Transverse colon (tissue), 4 donors: ENCODE data around the gene ANKH. TPM values are rescaled to one million over a fixed set of nuclear protein-coding genes. Genes with fewer than 3 reads are reported as not detected.

ENCODE experiments used
- DNase-seq: peaks from one replicate; pipeline ENCODE4 v3.0.0-alpha.2; 2019
- H3K27ac ChIP-seq, 4 donors: fragments of 200-600 bp; sonication (generic); 2 replicates each; pipeline ENCODE4 v1.5.1; 2016 to 2018; ENCODE audit warnings: inconsistent platforms in 4 of 4
- H3K27me3 ChIP-seq: fragments of 200-600 bp; sonication (generic); 2 replicates; pipeline ENCODE4 v1.5.1; 2017; ENCODE audit warnings: inconsistent platforms
- H3K36me3 ChIP-seq, 4 donors: fragments of 200-600 bp; sonication (generic); 2 replicates each; pipeline ENCODE4 v1.5.1; 2017 to 2019; ENCODE audit warnings: inconsistent platforms in 4 of 4
- H3K4me1 ChIP-seq, 4 donors: fragments of 200-600 bp; sonication (generic); 2 replicates each; pipeline ENCODE4 v1.5.1; 2017 to 2020; ENCODE audit warnings: inconsistent platforms in 4 of 4
- H3K4me3 ChIP-seq, 4 donors: fragments of 200-600 bp; sonication (generic); 1 replicate in 1 of 4; 2 replicates in 3 of 4; pipeline versions ENCODE4 v1.5.1 to v1.6.1; 2017 to 2019; ENCODE audit warnings: inconsistent platforms in 4 of 4
- H3K9me3 ChIP-seq, 2 donors: fragments of 200-600 bp; sonication (generic); 2 replicates each; pipeline ENCODE4 v1.5.1; 2017 to 2019; ENCODE audit warnings: inconsistent platforms in 2 of 2
- CTCF ChIP-seq, 5 experiments: fragments of 200-600 bp in 3 of 5; fragments of 450-650 bp in 2 of 5; sonication (generic) in 3 of 5; IDR thresholded peaks; 1 replicate in 2 of 5; 2 replicates in 3 of 5; pipeline ENCODE4 v1.5.1; 2016 to 2017; ENCODE audit warnings: antibody characterized with exemption in 5 of 5, inconsistent platforms in 3 of 5, mild to moderate bottlenecking in 2 of 5, moderate library complexity in 1 of 5
- EP300 ChIP-seq: sonication (generic); formaldehyde crosslinking; IDR thresholded peaks from one replicate; pipeline ENCODE4 v1.6.1; 2017; ENCODE audit warnings: antibody characterized with exemption, low read depth
- POLR2A ChIP-seq: fragments of 450-650 bp; IDR thresholded peaks from one replicate; pipeline ENCODE4 v1.6.1; 2016; ENCODE audit warnings: antibody characterized with exemption, mild to moderate bottlenecking, moderate library complexity
- POLR2AphosphoS5 ChIP-seq, 3 donors: sonication (generic); formaldehyde crosslinking; IDR thresholded peaks; one replicate each; pipeline ENCODE4 v1.6.1; 2016; ENCODE audit warnings: antibody characterized with exemption in 3 of 3
- WGBS, 2 donors: methylation state at CpG; one replicate each; pipeline ENCODE4 v1.1.5; 2018; ENCODE audit warnings: low coverage in 1 of 2; 5-methylcytosine and 5-hydroxymethylcytosine counted together
- in situ Hi-C, 4 donors: fragments of 200-750 bp; cut with MboI; loops; one replicate each; pipeline versions ENCODE4 v1.15.0 to v1.15.1; 2017; ENCODE audit warnings: low sequenced_read_pairs in 3 of 4, low pct_ligation_motif_present in 1 of 4, low pct_unique_long_range_greater_than_20kb in 1 of 4
- intact Hi-C: fragments of 100-400 bp; cut with DNase I; formaldehyde crosslinking; loops from one replicate; pipeline ENCODE4 v1.15.1; 2023; ENCODE audit warnings: low total_unique reads
- total RNA-seq, 4 donors: library from RNA; depleted of rRNA; stranded (reverse); fragments of >200 nt; gene quantifications; one replicate each; pipeline ENCODE4 v1.1.0, GENCODE V29; 2016

ANKH gene
- total RNA-seq, 4 donors from 2014 or later = 24.7 to 96.5 (median 69.4) TPM

GRCh38 chr5:14679595-14679994, 192.0 kb downstream of the ANKH start:
- no peak overlapping the region for H3K27ac ChIP-seq
- peaks cover 0 to 22% (median 6%) of the 10 kb centered on the region in 4 donors for H3K4me1 ChIP-seq
- in situ Hi-C loops (no loop called here), intact Hi-C loops (no loop called here)
- H3K36me3 ChIP-seq = peaks cover 0 to 28% (median 9%) of the 10 kb centered on the region in 4 donors
- WGBS, 2 donors = 96 to 100% methylated on average over 1 of the region's 1 CpG
- no peak overlapping the region for H3K4me3 ChIP-seq
- no peak for TF ChIP-seq CTCF (IDR thresholded peaks at IDR 0.05)
- TF ChIP-seq POLR2AphosphoS5 (IDR thresholded peaks at IDR 0.05) = no peak
- no peak for TF ChIP-seq EP300
- no peak for TF ChIP-seq POLR2A
- H3K9me3 ChIP-seq = no peaks in the 10 kb centered on the region
- no peaks in the 10 kb centered on the region for H3K27me3 ChIP-seq
- no peak for DNase-seq

- Histone ChIP-seq H3K36me3 (peaks cover 0 to 28% (median 9%) of the 10 kb centered on the region in 4 donors), H3K27me3 (no peaks in the 10 kb centered on the region), H3K4me3 (no peak overlapping the region), H3K27ac (no peak overlapping the region), H3K4me1 (peaks cover 0 to 22% (median 6%) of the 10 kb centered on the region in 4 donors), H3K9me3 (no peaks in the 10 kb centered on the region)
- in situ Hi-C loops = no loop called here
- intact Hi-C loops = no loop called here
- DNase-seq = no peak
- TF ChIP-seq EP300 (no peak), CTCF (IDR thresholded peaks at IDR 0.05) (no peak), POLR2A (no peak), POLR2AphosphoS5 (IDR thresholded peaks at IDR 0.05) (no peak)
- 87 to 90% methylated on average over 3 to 5 of the region's 5 CpGs for WGBS, 2 donors
These were observed 192.7 kb downstream of the ANKH start for GRCh38 chr5:14678773-14679334.

- TF ChIP-seq POLR2AphosphoS5 (IDR thresholded peaks at IDR 0.05) (no peak), POLR2A (no peak), EP300 (no peak), CTCF (IDR thresholded peaks at IDR 0.05) (no peak)
- no peak overlapping the region for H3K4me3 ChIP-seq
- no peak for DNase-seq
- H3K36me3 ChIP-seq = peaks cover 0 to 12% (median 3%) of the 10 kb centered on the region in 4 donors
- in situ Hi-C loops (no loop called here), intact Hi-C loops (no loop called here)
- H3K27me3 ChIP-seq = no peaks in the 10 kb centered on the region
- 69 to 77% methylated on average over 2 to 3 of the region's 3 CpGs for WGBS, 2 donors
- H3K9me3 ChIP-seq = no peaks in the 10 kb centered on the region
- peaks cover 5 to 39% (median 13%) of the 10 kb centered on the region in 4 donors for H3K4me1 ChIP-seq
- peak overlapping the region in 3 of 4 donors; percentile 6 to 40 (median 38) for H3K27ac ChIP-seq
These were observed 195.3 kb downstream of the ANKH start for GRCh38 chr5:14676320-14676719.

- TF ChIP-seq EP300 (no peak), POLR2A (no peak), CTCF (IDR thresholded peaks at IDR 0.05) (no peak), POLR2AphosphoS5 (IDR thresholded peaks at IDR 0.05) (no peak)
- Histone ChIP-seq H3K27ac (peak overlapping the region in 3 of 4 donors; percentile 6 to 40 (median 18)), H3K36me3 (peaks cover 0 to 7% (median 2%) of the 10 kb centered on the region in 4 donors), H3K9me3 (no peaks in the 10 kb centered on the region), H3K27me3 (no peaks in the 10 kb centered on the region), H3K4me1 (peaks cover 9 to 43% (median 16%) of the 10 kb centered on the region in 4 donors), H3K4me3 (no peak overlapping the region)
- intact Hi-C loops = no loop called here
- in situ Hi-C loops = no loop called here
- no peak for DNase-seq
- WGBS, 2 donors = 69 to 80% methylated on average over 1 to 6 of the region's 6 CpGs
These were observed 195.7 kb downstream of the ANKH start for GRCh38 chr5:14675865-14676300.
